ENCODE results near the gene MORN1.

GRCh38 chr1:2439369-2439768, 48.0 kb upstream of the MORN1 start:
- TF ChIP-seq TAF1 (IDR thresholded peaks at IDR 0.05; ENCODE audit: low read depth) (no peak), CTCF (IDR thresholded peaks at IDR 0.05; ENCODE audit: poor library complexity, severe bottlenecking) (no peak)

All from neural cell (in vitro differentiated cells).